NB4 (cell line): ENCODE data around the gene PDK4.

Source experiments
- DNase-seq: peaks from one replicate; pipeline ENCODE4 v3.0.0; 2010; ENCODE audit warnings: low read depth
- H3K4me3 ChIP-seq: one replicate; pipeline ENCODE4 v1.5.1; 2011; ENCODE audit warnings: mild to moderate bottlenecking, low read depth, low read length, moderate library complexity
- CTCF ChIP-seq: IDR thresholded peaks from one replicate; pipeline ENCODE4 v1.5.1; 2012; ENCODE audit warnings: low read depth, low read length
- MAX ChIP-seq: IDR thresholded peaks from 2 replicates; pipeline ENCODE4 v1.6.1; 2011; ENCODE audit warnings: low read depth, low read length
- MYC ChIP-seq: IDR thresholded peaks from 2 replicates; pipeline ENCODE4 v1.6.1; 2011; ENCODE audit warnings: low read depth, low read length
- POLR2A ChIP-seq: IDR thresholded peaks from 2 replicates; pipeline ENCODE4 v1.6.1; 2011; ENCODE audit warnings: mild to moderate bottlenecking; ENCODE audit not compliant: insufficient read length; ENCODE audit errors: extremely low read depth

PDK4 gene

DNA sequence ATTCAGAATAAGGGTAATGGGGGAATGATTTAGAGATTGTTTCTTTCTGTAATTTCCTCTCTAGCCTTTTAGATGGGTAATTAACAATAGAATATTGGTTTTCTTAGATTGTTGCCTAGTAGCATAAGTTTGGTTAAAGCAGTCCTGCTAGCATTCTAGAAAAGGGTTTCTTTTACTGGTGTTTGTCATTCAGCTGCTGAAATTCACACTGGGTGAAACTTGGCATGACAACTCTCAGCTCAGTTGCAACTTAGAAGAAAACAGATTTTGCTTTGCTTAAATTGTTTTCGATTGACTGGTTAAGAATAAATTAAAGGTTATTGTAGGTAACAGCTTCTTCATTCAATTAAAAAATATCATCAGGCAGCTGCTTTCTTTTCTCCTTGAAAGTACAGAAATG is 25.1 kb upstream of the PDK4 start:
- no peak for DNase-seq
- no peak overlapping the region for H3K4me3 ChIP-seq
- no peak for TF ChIP-seq POLR2A
- no peak for TF ChIP-seq CTCF
- TF ChIP-seq MAX, result no peak
- TF ChIP-seq MYC, result no peak

DNA sequence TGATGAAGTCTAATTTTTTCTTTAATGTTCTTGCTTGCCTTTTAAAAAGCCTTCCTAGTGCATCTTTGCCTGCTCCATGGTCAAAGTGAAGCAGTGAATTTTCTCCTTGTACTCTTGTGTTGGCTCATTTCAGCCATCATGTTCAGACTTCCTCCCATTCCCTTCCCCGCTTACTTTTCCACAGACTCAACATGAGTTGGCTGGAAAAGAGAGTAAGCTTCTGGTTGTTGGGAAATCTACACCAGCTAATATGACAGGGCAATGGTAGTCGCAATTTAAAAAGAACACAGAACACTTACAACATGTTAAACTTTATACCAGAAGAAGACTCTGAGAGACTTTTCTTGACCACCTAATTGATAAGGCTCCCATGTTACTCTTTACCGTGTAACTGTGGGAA is 24.3 kb upstream of the PDK4 start:
- no peak for DNase-seq
- no peak for TF ChIP-seq POLR2A
- TF ChIP-seq MYC, result no peak
- TF ChIP-seq CTCF, result no peak
- no peak for TF ChIP-seq MAX

DNA sequence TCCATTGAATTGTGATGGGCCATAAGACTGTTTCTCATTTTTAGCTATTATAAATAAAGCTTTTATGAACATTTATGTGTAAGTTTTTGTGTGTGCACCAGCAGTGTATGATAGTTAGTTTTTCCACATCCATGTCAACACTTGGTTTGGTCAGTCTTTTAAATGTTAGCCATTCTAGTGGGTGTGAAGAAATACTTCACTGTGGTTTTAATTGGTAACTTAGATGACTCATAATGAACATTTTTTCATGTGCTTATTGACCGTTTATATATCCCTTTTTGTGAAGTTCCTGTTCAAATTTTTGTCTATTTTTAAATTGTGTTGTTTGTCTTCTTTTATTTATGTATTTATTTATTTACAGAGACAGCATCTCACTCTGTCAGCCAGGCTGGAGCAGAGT is 23.6 kb upstream of the PDK4 start:
- no peak for DNase-seq
- TF ChIP-seq MAX (no peak), POLR2A (no peak), MYC (no peak)
- no peak overlapping the region for H3K4me3 ChIP-seq

More for the DNA sequence above, 24.3 kb upstream of the PDK4 start:
- no peak overlapping the region for H3K4me3 ChIP-seq

DNA sequence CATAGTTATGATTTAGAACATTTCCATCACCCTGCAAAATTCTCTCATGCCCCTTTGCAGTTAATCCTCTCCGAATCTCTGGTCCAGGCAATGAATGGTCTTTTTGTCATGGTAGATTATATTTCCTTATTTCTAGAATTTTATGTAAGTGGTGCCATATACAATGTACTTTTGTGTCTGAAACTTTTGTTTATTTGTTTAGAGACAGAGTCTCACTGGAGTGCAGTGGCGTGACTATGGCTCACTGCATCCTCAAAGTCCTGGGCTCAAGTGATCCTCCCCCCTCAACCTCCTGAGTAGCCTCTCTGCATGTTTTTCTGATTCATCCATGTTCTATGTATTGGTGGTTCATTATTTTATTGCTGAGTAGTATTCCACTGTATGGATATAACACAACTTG is 23.2 kb upstream of the PDK4 start:
- TF ChIP-seq CTCF, result no peak
- TF ChIP-seq MAX, result no peak
- no peak for TF ChIP-seq MYC
- no peak for DNase-seq

DNA sequence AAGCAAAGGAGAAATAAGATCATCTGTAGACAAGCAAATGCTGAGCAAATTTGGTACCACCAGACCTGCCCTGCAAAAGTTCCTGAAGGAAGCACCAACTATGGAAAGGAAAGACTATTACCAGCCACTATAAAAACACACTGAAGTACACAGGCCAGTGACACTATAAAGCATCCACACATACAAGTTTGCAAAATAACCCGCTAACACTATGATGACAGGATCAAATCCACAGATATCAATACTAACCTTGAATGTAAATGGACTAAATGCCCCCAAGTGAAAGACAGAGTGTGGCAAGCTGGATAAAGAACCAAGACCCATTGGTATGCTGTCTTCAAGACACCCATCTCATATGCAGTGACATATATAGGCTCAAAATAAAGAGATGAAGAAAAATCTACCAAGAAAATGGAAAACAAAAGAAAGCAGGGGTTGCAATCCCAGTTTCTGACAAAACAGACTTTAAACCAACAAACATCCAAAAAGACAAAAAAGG is 18.2 kb upstream of the PDK4 start:
- no peak for TF ChIP-seq CTCF
- no peak for TF ChIP-seq POLR2A
- TF ChIP-seq MAX, result no peak
- no peak for TF ChIP-seq MYC
- no peak for DNase-seq
- H3K4me3 ChIP-seq, result no peak overlapping the region

More for the DNA sequence above, 23.2 kb upstream of the PDK4 start:
- H3K4me3 ChIP-seq, result no peak overlapping the region

DNA sequence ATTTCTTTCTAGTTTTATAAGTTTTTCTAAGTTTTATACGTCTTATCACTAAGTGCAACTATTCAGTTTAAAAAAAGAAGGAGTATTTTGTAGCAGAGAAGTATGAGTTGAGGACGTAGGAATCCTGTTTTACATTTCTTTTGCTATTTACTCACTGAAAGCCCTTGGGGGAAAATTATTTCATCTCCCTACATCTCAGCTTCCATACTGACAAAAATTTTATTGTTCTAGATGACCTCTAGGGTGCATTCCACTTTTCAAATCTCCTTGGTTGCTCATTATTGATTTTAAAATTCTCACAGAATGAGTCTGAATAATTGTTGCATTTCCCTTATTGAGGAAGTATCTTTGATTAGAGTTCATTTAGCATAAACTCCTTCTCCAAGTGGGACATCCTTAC is 14.9 kb upstream of the PDK4 start:
- H3K4me3 ChIP-seq, result no peak overlapping the region
- TF ChIP-seq CTCF (no peak), MAX (no peak), MYC (no peak), POLR2A (no peak)
- DNase-seq, result no peak
